Tibial nerve (tissue), 4 donors: ENCODE data around the gene ZNF792. TPM values are rescaled to one million over a fixed set of nuclear protein-coding genes. Genes with fewer than 3 reads are reported as not detected.
"Not testable (repeated sequence)": the region's sequence is repeated elsewhere in the genome, so short reads cannot be mapped to it uniquely, and the experiment has no call there.

Experiments used
- DNase-seq, 2 donors: peaks; one replicate each; pipeline ENCODE4 v3.0.0-alpha.2; 2019; ENCODE audit warnings: low spot score in 2 of 2
- H3K27ac ChIP-seq, 4 donors: fragments of 200-600 bp; sonication (generic) in 3 of 4; one replicate each; pipeline ENCODE4 v1.5.1; 2017 to 2019; ENCODE audit warnings: mild to moderate bottlenecking in 1 of 4
- H3K27me3 ChIP-seq, 2 donors: fragments of 200-600 bp; sonication (generic) in 1 of 2; one replicate each; pipeline versions ENCODE4 v1.5.1 to v1.6.0; 2017 to 2019
- H3K36me3 ChIP-seq, 3 donors: fragments of 200-600 bp; sonication (generic); one replicate each; pipeline ENCODE4 v1.5.1; 2018 to 2019
- H3K4me1 ChIP-seq, 4 donors: fragments of 200-600 bp; sonication (generic) in 3 of 4; one replicate each; pipeline ENCODE4 v1.5.1; 2017 to 2019
- H3K4me3 ChIP-seq, 4 donors: fragments of 200-600 bp; sonication (generic) in 3 of 4; one replicate each; pipeline ENCODE4 v1.5.1; 2017 to 2019; ENCODE audit warnings: mild to moderate bottlenecking in 1 of 4, moderate library complexity in 1 of 4
- H3K9me3 ChIP-seq, 4 donors: fragments of 200-600 bp; sonication (generic) in 3 of 4; one replicate each; pipeline ENCODE4 v1.5.1; 2017 to 2019
- EP300 ChIP-seq, 2 donors: sonication (generic); formaldehyde crosslinking; IDR thresholded peaks; one replicate each; pipeline ENCODE4 v1.6.1; 2017; ENCODE audit warnings: antibody characterized with exemption in 2 of 2, mild to moderate bottlenecking in 1 of 2
- POLR2A ChIP-seq, 2 donors: fragments of 450-650 bp; IDR thresholded peaks; one replicate each; pipeline ENCODE4 v1.6.1; 2017; ENCODE audit warnings: antibody characterized with exemption in 2 of 2, mild to moderate bottlenecking in 2 of 2, moderate library complexity in 2 of 2
- WGBS, 2 donors: methylation state at CpG; one replicate each; pipeline ENCODE4 v1.1.5; 2018; 5-methylcytosine and 5-hydroxymethylcytosine counted together
- total RNA-seq, 4 donors: library from RNA; depleted of rRNA; stranded (reverse); fragments of >200 nt; gene quantifications; one replicate each; pipeline ENCODE4 v1.1.0, GENCODE V29; 2016
- TF ChIP-seq, protein P1 (sequence below), 5 experiments: fragments of 200-600 bp in 3 of 5; fragments of 450-650 bp in 2 of 5; sonication (generic) in 3 of 5; IDR thresholded peaks; one replicate each; pipeline ENCODE4 v1.5.1; 2016 to 2019; ENCODE audit warnings: antibody characterized with exemption in 5 of 5, mild to moderate bottlenecking in 3 of 5, moderate library complexity in 2 of 5

Gene ZNF792
- total RNA-seq, 4 donors from 2014 or later = 2.3 to 7.1 (median 5.5) TPM

DNA sequence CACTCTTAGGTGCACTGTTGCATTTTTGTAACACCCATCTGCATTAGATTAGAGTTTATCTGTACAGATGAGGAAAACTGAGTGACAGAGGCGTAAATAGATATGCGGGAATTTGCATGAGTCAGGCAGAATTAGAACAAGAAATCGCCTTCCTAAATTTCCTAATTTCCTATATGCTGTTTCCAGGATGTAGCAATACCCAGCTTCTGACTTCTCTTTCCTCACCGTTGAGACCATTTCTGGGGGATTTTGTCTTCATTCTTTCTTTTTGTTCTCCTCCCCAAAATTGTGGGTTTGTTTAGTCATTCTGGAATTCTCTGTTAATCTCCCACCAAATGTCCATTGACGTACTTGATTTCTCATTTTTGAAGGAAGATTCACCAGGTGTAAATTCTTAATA lies 10.6 kb upstream of the ZNF792 start:
- Histone ChIP-seq H3K36me3 (no peaks in the 10 kb centered on the region), H3K4me1 (peaks cover 0 to 18% (median 0%) of the 10 kb centered on the region in 4 donors), H3K27ac (no peak overlapping the region), H3K9me3 (peaks cover 0 to 8% (median 0%) of the 10 kb centered on the region in 4 donors), H3K4me3 (no peak overlapping the region), H3K27me3 (no peaks in the 10 kb centered on the region)
- no peak for DNase-seq
- TF ChIP-seq EP300 (IDR thresholded peaks at IDR 0.05) = peak in 1 of 2 donors; percentile 23
- TF ChIP-seq, protein P1, sequence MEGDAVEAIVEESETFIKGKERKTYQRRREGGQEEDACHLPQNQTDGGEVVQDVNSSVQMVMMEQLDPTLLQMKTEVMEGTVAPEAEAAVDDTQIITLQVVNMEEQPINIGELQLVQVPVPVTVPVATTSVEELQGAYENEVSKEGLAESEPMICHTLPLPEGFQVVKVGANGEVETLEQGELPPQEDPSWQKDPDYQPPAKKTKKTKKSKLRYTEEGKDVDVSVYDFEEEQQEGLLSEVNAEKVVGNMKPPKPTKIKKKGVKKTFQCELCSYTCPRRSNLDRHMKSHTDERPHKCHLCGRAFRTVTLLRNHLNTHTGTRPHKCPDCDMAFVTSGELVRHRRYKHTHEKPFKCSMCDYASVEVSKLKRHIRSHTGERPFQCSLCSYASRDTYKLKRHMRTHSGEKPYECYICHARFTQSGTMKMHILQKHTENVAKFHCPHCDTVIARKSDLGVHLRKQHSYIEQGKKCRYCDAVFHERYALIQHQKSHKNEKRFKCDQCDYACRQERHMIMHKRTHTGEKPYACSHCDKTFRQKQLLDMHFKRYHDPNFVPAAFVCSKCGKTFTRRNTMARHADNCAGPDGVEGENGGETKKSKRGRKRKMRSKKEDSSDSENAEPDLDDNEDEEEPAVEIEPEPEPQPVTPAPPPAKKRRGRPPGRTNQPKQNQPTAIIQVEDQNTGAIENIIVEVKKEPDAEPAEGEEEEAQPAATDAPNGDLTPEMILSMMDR (IDR thresholded peaks at IDR 0.05) = no peak
- WGBS, 2 donors = 60 to 68% methylated on average over 5 of the region's 5 CpGs

DNA sequence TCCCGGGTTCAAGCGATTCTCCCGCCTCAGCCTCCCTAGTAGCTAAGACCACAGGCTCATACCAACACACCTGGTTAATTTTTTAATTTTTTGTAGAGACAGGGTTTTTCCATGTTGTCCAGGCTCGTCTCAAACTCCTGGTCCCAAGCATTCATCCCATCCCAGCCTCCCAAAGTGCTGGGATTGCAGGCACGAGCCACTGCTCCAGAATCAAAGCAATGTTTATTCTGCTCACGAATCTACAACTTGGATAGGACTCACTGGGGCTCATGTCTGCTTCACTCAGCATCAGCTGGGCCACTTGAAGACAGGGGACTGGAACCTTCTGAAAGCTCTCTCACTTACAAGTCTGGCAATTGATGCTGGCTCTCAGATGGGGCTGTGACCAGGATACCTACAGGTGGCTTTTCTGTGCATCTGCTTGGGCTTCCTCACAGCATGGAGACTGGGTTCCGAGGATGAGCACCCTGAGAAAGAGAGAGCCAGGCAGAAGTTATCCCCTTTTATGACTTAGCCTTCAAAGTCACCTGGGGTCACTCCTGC lies 8.2 kb upstream of the ZNF792 start:
- H3K36me3 ChIP-seq = no peaks in the 10 kb centered on the region
- TF ChIP-seq POLR2A (IDR thresholded peaks at IDR 0.05) (no peak), EP300 (IDR thresholded peaks at IDR 0.05) (no peak)
- TF ChIP-seq, protein P1 (IDR thresholded peaks at IDR 0.05) = no peak
- WGBS, 2 donors = 83 to 84% methylated on average over 7 of the region's 7 CpGs
- H3K27ac ChIP-seq = no peak overlapping the region
- no peak overlapping the region for H3K4me3 ChIP-seq
- peaks cover 0 to 18% (median 0%) of the 10 kb centered on the region in 4 donors for H3K4me1 ChIP-seq
- H3K9me3 ChIP-seq = peaks cover 0 to 17% (median 0%) of the 10 kb centered on the region in 4 donors
- DNase-seq = no peak
- no peaks in the 10 kb centered on the region for H3K27me3 ChIP-seq

DNA sequence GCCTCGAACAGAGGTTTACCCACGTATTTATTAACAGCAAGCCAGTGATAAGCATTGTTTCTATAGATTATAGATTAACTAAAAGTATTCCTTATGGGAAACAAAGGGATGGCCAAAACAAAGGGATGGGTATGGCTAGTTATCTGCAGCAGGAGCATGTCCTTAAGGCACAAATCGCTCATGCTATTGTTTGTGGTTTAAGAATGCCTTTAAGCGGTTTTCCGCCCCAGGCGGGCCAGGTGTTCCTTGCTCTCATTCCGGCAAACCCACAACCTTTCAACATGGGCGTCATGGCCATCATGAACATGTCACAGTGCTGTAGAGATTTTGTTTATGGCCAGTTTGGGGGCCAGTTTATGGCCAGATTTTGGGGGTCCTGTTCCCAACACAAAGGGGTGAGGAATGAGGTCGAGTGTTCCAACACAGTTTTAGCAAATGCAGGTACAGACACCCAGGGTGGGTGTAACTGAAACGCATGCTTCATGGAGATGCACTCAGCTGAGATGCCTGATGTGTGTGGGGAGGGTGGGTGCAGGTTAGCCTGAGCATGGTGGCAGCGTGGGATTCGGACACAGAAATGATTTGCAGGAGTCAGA lies 6.3 kb upstream of the ZNF792 start:
- not testable (repeated sequence) for H3K27ac ChIP-seq, H3K36me3 ChIP-seq, H3K4me3 ChIP-seq, H3K27me3 ChIP-seq, DNase-seq
- peaks cover 0 to 18% (median 0%) of the 10 kb centered on the region in 4 donors for H3K4me1 ChIP-seq
- WGBS, 2 donors = 85 to 89% methylated on average over 12 of the region's 12 CpGs
- peaks cover 0 to 14% (median 0%) of the 10 kb centered on the region in 4 donors for H3K9me3 ChIP-seq

DNA sequence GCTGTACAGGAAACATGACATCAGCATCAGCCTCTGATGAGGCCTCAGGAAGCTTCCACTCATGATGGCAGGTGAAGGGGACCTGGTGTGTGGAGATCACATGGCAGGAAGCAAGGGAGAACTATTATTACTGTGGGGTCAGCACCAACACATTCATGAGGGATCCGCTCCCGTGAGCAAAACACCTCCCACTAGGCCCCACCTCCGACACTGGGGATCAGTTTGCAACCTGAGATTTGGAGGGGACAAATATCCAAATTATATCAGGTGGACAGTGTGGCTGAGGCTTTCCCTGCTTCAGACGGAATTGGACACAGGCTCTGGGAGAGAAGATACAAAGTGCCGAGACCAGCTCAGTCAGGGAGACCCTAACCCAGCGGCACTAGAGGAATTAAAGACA lies 5.7 kb upstream of the ZNF792 start:
- H3K27ac ChIP-seq = no peak overlapping the region
- TF ChIP-seq EP300 (IDR thresholded peaks at IDR 0.05) = no peak
- TF ChIP-seq, protein P1 (IDR thresholded peaks at IDR 0.05) = no peak
- no peak for TF ChIP-seq POLR2A (IDR thresholded peaks at IDR 0.05)
- peaks cover 0 to 14% (median 0%) of the 10 kb centered on the region in 4 donors for H3K9me3 ChIP-seq
- H3K36me3 ChIP-seq = no peaks in the 10 kb centered on the region
- 89 to 94% methylated on average over 6 of the region's 6 CpGs for WGBS, 2 donors
- H3K27me3 ChIP-seq = no peaks in the 10 kb centered on the region
- no peak overlapping the region for H3K4me3 ChIP-seq
- peaks cover 0 to 18% (median 0%) of the 10 kb centered on the region in 4 donors for H3K4me1 ChIP-seq
- no peak for DNase-seq

DNA sequence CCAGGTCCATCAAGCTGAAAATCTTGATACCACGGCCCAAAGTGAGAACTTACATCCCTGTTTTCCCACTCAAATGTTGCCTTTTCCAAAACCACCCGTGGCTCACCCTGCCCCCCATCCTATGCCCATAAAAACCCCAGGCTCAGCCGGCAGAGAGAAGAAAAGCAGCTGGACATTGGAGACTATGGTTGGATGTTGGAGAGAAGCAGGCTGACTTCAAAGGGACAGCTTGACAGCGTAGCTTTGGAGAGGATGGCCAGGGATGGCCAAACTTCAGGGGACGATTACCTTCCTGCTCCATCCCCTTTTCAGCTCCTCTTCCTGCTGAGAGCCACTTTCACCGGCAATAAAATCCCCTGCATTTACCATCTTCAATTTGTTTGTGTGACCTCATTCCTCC lies 3.5 kb upstream of the ZNF792 start:
- Histone ChIP-seq H3K27me3 (no peaks in the 10 kb centered on the region), H3K27ac (no peak overlapping the region), H3K4me3 (no peak overlapping the region), H3K36me3 (no peaks in the 10 kb centered on the region), H3K9me3 (peaks cover 0 to 14% (median 0%) of the 10 kb centered on the region in 4 donors), H3K4me1 (peaks cover 0 to 14% (median 8%) of the 10 kb centered on the region in 4 donors)
- 80 to 84% methylated on average over 6 of the region's 6 CpGs for WGBS, 2 donors
- TF ChIP-seq POLR2A (IDR thresholded peaks at IDR 0.05) = no peak
- TF ChIP-seq EP300 (IDR thresholded peaks at IDR 0.05) = no peak
- TF ChIP-seq, protein P1 (IDR thresholded peaks at IDR 0.05) = no peak
- DNase-seq = no peak

DNA sequence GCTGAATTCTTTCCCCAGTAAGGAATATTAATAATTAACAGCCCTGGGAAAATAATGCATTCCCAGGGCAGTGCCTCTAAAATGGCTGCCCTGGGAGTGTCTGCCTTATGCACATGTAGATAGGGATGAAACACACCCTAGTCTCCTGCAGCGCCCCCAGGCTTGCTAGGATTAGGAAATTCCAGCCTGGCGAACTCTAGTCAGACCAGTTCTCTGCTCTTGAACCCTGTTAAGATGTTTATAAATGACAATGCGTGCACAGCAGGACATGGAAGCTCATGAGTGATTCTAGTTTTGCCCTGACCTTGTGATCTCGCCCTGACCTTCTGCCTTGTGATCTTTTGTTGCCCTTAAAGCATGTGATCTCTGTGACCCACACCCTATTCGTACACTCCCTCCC lies 1.5 kb upstream of the ZNF792 start:
- Histone ChIP-seq H3K36me3 (peaks cover 0 to 13% (median 1%) of the 10 kb centered on the region in 3 donors), H3K9me3 (peaks cover 0 to 24% (median 2%) of the 10 kb centered on the region in 4 donors), H3K4me1 (peaks cover 0 to 23% (median 14%) of the 10 kb centered on the region in 4 donors)
- DNase-seq, H3K27me3 ChIP-seq, H3K27ac ChIP-seq, H3K4me3 ChIP-seq: not testable (repeated sequence)
- WGBS, 2 donors = 57 to 75% methylated on average over 5 of the region's 5 CpGs
